Stomach (tissue), 4 donors: Measurements from ENCODE around the gene BDH1.

Source experiments
- EP300 ChIP-seq: sonication (generic); formaldehyde crosslinking; IDR thresholded peaks from one replicate; pipeline ENCODE4 v1.6.1; 2017; ENCODE audit warnings: antibody characterized with exemption
- POLR2A ChIP-seq, 4 donors: fragments of 450-650 bp; IDR thresholded peaks; one replicate each; pipeline ENCODE4 v1.6.1; 2016; ENCODE audit warnings: antibody characterized with exemption in 4 of 4, control low read depth in 2 of 4, mild to moderate bottlenecking in 1 of 4, moderate library complexity in 1 of 4
- POLR2AphosphoS5 ChIP-seq, 3 donors: sonication (generic); formaldehyde crosslinking; IDR thresholded peaks; one replicate each; pipeline ENCODE4 v1.6.1; 2016; ENCODE audit warnings: antibody characterized with exemption in 3 of 3
- TF ChIP-seq, protein P1 (sequence below), 7 experiments: fragments of 450-650 bp in 4 of 7; fragments of 200-600 bp in 3 of 7; sonication (generic) in 3 of 7; IDR thresholded peaks; one replicate each; pipeline ENCODE4 v1.5.1; 2016 to 2019; ENCODE audit warnings: antibody characterized with exemption in 7 of 7, control low read depth in 2 of 7, mild to moderate bottlenecking in 1 of 7

DNA sequence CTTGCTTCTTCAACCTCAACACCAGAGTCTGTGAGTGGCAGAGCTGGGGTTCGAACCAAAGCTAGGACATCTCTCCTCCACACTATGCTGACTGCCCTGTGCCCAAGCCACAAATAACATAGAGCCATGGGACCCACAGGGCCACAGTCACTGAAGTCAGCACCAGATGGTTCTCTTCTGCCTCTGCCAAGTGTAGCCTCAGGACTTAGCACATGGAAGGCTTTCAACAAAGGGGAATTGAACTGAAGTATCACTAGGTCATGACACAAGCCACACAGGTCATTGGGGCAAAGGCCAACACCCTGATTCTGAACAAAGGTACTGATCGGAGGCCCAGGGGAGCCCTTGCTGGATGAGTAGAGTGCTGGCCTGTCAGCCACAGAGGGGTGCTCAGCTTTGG lies 83.6 kb downstream of the BDH1 start:
- TF ChIP-seq, protein P1, sequence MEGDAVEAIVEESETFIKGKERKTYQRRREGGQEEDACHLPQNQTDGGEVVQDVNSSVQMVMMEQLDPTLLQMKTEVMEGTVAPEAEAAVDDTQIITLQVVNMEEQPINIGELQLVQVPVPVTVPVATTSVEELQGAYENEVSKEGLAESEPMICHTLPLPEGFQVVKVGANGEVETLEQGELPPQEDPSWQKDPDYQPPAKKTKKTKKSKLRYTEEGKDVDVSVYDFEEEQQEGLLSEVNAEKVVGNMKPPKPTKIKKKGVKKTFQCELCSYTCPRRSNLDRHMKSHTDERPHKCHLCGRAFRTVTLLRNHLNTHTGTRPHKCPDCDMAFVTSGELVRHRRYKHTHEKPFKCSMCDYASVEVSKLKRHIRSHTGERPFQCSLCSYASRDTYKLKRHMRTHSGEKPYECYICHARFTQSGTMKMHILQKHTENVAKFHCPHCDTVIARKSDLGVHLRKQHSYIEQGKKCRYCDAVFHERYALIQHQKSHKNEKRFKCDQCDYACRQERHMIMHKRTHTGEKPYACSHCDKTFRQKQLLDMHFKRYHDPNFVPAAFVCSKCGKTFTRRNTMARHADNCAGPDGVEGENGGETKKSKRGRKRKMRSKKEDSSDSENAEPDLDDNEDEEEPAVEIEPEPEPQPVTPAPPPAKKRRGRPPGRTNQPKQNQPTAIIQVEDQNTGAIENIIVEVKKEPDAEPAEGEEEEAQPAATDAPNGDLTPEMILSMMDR (IDR thresholded peaks at IDR 0.05): no peak
- TF ChIP-seq POLR2A (IDR thresholded peaks at IDR 0.05) (no peak), POLR2AphosphoS5 (IDR thresholded peaks at IDR 0.05) (no peak), EP300 (no peak)
